Measurements from ENCODE around the gene SP100. TPM values are rescaled to one million over a fixed set of nuclear protein-coding genes. Genes with fewer than 3 reads are reported as not detected.

SP100 gene
- total RNA-seq, 6 experiments from 2014 or later = 24.2 to 55.5 (median 46.8) TPM

Small RNAs within 50 kb of the gene (small RNA-seq; reads per million reads assigned to genes)
- 0 reads per million in 2 experiments for gene HMGB1P3
- 0 reads per million in 2 experiments for gene RN7SL834P
- 0 reads per million in 2 experiments for gene RNU6-451P

Other genes starting within 250 kb of the SP100 start
- 10 to 100 TPM in 4 of 6 experiments, 1 to 10 TPM in 2; 5.0 to 13.1 (median 11.2) TPM for gene SP110, start 196.2 kb upstream of the SP100 start, total RNA-seq
- 1 to 10 TPM in 1 of 6 experiments, under 1 TPM in 4, not detected in 1; 0.43 to 1.2 (median 0.82) TPM for gene SP140, start 190.5 kb upstream of the SP100 start, total RNA-seq
- 10 to 100 TPM in 5 of 6 experiments, 1 to 10 TPM in 1; 6.6 to 17.9 (median 11.3) TPM for gene SP140L, start 89.0 kb upstream of the SP100 start, total RNA-seq

All from right lobe of liver (tissue), 5 donors.